Measurements from ENCODE around the gene COPZ2.

Gene COPZ2

GRCh38 chr17:48023400-48024148 is 14.0 kb downstream of the COPZ2 start (continued):
- TF ChIP-seq ZBTB1 (tag by site-specific recombination; IDR thresholded peaks at IDR 0.05) = 0 out of 2 replicates have a peak, but pooled peaks have one; percentile 24
- TF ChIP-seq KLF8 (tag by site-specific recombination; IDR thresholded peaks at IDR 0.05) = 0 out of 2 replicates have a peak, but pooled peaks have one; percentile 71
- TF ChIP-seq ZNF501 (tag by site-specific recombination; IDR thresholded peaks at IDR 0.05) = peak; percentile 63; the same call in 1 of the 2 replicates
- no peak for TF ChIP-seq ZNF138 (tag by site-specific recombination; IDR thresholded peaks at IDR 0.05; ENCODE audit: borderline replicate concordance)
- peak; percentile 50; the same call in 1 of the 2 replicates for TF ChIP-seq ZNF24 (tag by site-specific recombination; IDR thresholded peaks at IDR 0.05)
- TF ChIP-seq ZNF561 (tag by site-specific recombination; IDR thresholded peaks at IDR 0.05; ENCODE audit: borderline replicate concordance) = 0 out of 2 replicates have a peak, but pooled peaks have one; percentile 69
- peak; percentile 90 for TF ChIP-seq GLIS2 (tag by site-specific recombination; IDR thresholded peaks at IDR 0.05)
- TF ChIP-seq ZXDB (tag by site-specific recombination; IDR thresholded peaks at IDR 0.05) = peak; percentile 59
- TF ChIP-seq, protein P1, sequence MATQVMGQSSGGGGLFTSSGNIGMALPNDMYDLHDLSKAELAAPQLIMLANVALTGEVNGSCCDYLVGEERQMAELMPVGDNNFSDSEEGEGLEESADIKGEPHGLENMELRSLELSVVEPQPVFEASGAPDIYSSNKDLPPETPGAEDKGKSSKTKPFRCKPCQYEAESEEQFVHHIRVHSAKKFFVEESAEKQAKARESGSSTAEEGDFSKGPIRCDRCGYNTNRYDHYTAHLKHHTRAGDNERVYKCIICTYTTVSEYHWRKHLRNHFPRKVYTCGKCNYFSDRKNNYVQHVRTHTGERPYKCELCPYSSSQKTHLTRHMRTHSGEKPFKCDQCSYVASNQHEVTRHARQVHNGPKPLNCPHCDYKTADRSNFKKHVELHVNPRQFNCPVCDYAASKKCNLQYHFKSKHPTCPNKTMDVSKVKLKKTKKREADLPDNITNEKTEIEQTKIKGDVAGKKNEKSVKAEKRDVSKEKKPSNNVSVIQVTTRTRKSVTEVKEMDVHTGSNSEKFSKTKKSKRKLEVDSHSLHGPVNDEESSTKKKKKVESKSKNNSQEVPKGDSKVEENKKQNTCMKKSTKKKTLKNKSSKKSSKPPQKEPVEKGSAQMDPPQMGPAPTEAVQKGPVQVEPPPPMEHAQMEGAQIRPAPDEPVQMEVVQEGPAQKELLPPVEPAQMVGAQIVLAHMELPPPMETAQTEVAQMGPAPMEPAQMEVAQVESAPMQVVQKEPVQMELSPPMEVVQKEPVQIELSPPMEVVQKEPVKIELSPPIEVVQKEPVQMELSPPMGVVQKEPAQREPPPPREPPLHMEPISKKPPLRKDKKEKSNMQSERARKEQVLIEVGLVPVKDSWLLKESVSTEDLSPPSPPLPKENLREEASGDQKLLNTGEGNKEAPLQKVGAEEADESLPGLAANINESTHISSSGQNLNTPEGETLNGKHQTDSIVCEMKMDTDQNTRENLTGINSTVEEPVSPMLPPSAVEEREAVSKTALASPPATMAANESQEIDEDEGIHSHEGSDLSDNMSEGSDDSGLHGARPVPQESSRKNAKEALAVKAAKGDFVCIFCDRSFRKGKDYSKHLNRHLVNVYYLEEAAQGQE (tag by site-specific recombination; IDR thresholded peaks at IDR 0.05) = no peak
- TF ChIP-seq ZSCAN30 (tag by site-specific recombination; IDR thresholded peaks at IDR 0.05) = peak; percentile 22; the same call in 1 of the 2 replicates
- peak; percentile 92 for TF ChIP-seq ZNF341 (tag by site-specific recombination; IDR thresholded peaks at IDR 0.05; ENCODE audit: low read depth)
- no peak for TF ChIP-seq ZNF214 (tag by site-specific recombination; IDR thresholded peaks at IDR 0.05; ENCODE audit: borderline replicate concordance)
- no peak for TF ChIP-seq ZNF416 (tag by site-specific recombination; IDR thresholded peaks at IDR 0.05)
- no peak for TF ChIP-seq GLI4 (tag by site-specific recombination; IDR thresholded peaks at IDR 0.05)
- TF ChIP-seq, protein P2, sequence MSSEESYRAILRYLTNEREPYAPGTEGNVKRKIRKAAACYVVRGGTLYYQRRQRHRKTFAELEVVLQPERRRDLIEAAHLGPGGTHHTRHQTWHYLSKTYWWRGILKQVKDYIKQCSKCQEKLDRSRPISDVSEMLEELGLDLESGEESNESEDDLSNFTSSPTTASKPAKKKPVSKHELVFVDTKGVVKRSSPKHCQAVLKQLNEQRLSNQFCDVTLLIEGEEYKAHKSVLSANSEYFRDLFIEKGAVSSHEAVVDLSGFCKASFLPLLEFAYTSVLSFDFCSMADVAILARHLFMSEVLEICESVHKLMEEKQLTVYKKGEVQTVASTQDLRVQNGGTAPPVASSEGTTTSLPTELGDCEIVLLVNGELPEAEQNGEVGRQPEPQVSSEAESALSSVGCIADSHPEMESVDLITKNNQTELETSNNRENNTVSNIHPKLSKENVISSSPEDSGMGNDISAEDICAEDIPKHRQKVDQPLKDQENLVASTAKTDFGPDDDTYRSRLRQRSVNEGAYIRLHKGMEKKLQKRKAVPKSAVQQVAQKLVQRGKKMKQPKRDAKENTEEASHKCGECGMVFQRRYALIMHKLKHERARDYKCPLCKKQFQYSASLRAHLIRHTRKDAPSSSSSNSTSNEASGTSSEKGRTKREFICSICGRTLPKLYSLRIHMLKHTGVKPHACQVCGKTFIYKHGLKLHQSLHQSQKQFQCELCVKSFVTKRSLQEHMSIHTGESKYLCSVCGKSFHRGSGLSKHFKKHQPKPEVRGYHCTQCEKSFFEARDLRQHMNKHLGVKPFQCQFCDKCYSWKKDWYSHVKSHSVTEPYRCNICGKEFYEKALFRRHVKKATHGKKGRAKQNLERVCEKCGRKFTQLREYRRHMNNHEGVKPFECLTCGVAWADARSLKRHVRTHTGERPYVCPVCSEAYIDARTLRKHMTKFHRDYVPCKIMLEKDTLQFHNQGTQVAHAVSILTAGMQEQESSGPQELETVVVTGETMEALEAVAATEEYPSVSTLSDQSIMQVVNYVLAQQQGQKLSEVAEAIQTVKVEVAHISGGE (tag by site-specific recombination; conservative IDR thresholded peaks at IDR 0.05; ENCODE audit: low read depth) = peak; percentile 33
- TF ChIP-seq KLF10 (tag by site-specific recombination; IDR thresholded peaks at IDR 0.05) = peak; percentile 83
- TF ChIP-seq ZBTB8A (tag by site-specific recombination; IDR thresholded peaks at IDR 0.05) = peak; percentile 72
- peak; percentile 62 for TF ChIP-seq ZBTB48 (tag by site-specific recombination; IDR thresholded peaks at IDR 0.05)
- no peak for TF ChIP-seq ZNF175 (tag by site-specific recombination; IDR thresholded peaks at IDR 0.05)
- TF ChIP-seq, protein P3, sequence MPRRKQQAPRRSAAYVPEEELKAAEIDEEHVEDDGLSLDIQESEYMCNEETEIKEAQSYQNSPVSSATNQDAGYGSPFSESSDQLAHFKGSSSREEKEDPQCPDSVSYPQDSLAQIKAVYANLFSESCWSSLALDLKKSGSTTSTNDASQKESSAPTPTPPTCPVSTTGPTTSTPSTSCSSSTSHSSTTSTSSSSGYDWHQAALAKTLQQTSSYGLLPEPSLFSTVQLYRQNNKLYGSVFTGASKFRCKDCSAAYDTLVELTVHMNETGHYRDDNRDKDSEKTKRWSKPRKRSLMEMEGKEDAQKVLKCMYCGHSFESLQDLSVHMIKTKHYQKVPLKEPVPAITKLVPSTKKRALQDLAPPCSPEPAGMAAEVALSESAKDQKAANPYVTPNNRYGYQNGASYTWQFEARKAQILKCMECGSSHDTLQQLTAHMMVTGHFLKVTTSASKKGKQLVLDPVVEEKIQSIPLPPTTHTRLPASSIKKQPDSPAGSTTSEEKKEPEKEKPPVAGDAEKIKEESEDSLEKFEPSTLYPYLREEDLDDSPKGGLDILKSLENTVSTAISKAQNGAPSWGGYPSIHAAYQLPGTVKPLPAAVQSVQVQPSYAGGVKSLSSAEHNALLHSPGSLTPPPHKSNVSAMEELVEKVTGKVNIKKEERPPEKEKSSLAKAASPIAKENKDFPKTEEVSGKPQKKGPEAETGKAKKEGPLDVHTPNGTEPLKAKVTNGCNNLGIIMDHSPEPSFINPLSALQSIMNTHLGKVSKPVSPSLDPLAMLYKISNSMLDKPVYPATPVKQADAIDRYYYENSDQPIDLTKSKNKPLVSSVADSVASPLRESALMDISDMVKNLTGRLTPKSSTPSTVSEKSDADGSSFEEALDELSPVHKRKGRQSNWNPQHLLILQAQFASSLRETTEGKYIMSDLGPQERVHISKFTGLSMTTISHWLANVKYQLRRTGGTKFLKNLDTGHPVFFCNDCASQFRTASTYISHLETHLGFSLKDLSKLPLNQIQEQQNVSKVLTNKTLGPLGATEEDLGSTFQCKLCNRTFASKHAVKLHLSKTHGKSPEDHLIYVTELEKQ (tag by site-specific recombination; IDR thresholded peaks at IDR 0.05; ENCODE audit: borderline replicate concordance) = 0 out of 2 replicates have a peak, but pooled peaks have one; percentile 57
- no peak for TF ChIP-seq ZNF530 (tag by site-specific recombination; IDR thresholded peaks at IDR 0.05; ENCODE audit: low read depth)
- peak; percentile 43; the same call in 1 of the 2 replicates for TF ChIP-seq SP7 (tag by site-specific recombination; IDR thresholded peaks at IDR 0.05)
- no peak for TF ChIP-seq ZNF621 (tag by site-specific recombination; IDR thresholded peaks at IDR 0.05)
- TF ChIP-seq ZNF302 (tag by site-specific recombination; IDR thresholded peaks at IDR 0.05; ENCODE audit: low read depth) = no peak
- no peak for TF ChIP-seq HOXC10 (CRISPR knock-in tag; IDR thresholded peaks at IDR 0.05)
- 0 out of 2 replicates have a peak, but pooled peaks have one; percentile 43 for TF ChIP-seq ZFP37 (tag by site-specific recombination; IDR thresholded peaks at IDR 0.05)
- TF ChIP-seq ZNF639 (tag by site-specific recombination; IDR thresholded peaks at IDR 0.05) = no peak
- peak; percentile 43; the same call in 1 of the 2 replicates for TF ChIP-seq ZNF2 (tag by site-specific recombination; IDR thresholded peaks at IDR 0.05)
